Activated T-helper 9 cell treated with anti-CD3 and anti-CD28 coated beads, Interleukin-2, amount 50 U/mL, for 16 hours (primary cell): Measurements from ENCODE around the gene KRTAP21-3.
"Not testable (repeated sequence)": the region's sequence is repeated elsewhere in the genome, so short reads cannot be mapped to it uniquely, and the experiment has no call there.

Experiments used
- DNase-seq: peaks from one replicate; pipeline ENCODE4 v3.0.0-alpha.2; 2020; ENCODE audit warnings: low read depth

KRTAP21-3 gene

GRCh38 chr21:30718239-30718909 lies at the start of gene KRTAP21-3:
Gene KRTAP21-3 (minus strand): TSS chr21:30718777. CDS start chr21:30718759, 18 bp downstream.
- DNase-seq = no peak

GRCh38 chr21:30760776-30761175 lies 42.2 kb upstream of the KRTAP21-3 start:
- no peak for DNase-seq

GRCh38 chr21:30758306-30758705 lies 39.7 kb upstream of the KRTAP21-3 start:
- DNase-seq = no peak

GRCh38 chr21:30755328-30755727 lies 36.8 kb upstream of the KRTAP21-3 start, which contains the start of gene KRTAP21-1:
Gene KRTAP21-1 (minus strand): TSS chr21:30755428. CDS start chr21:30755378, 50 bp downstream.
- DNase-seq = not testable (repeated sequence)

GRCh38 chr21:30747159-30747558 lies 28.6 kb upstream of the KRTAP21-3 start, which contains the start of gene KRTAP21-2:
Gene KRTAP21-2 (minus strand): TSS chr21:30747259. CDS start chr21:30747202, 57 bp downstream.
- no peak for DNase-seq

- no peak for DNase-seq
Measured at GRCh38 chr21:30740462-30740861, 21.9 kb upstream of the KRTAP21-3 start.

GRCh38 chr21:30733026-30733425 lies 14.4 kb upstream of the KRTAP21-3 start:
- DNase-seq = no peak

GRCh38 chr21:30726726-30727125 lies 8.1 kb upstream of the KRTAP21-3 start:
- no peak for DNase-seq

- no peak for DNase-seq
Measured at GRCh38 chr21:30719401-30719800, 824 bp upstream of the KRTAP21-3 start.

GRCh38 chr21:30717105-30717504 lies 1.5 kb downstream of the KRTAP21-3 start:
- DNase-seq = no peak

GRCh38 chr21:30714946-30715345 lies 3.6 kb downstream of the KRTAP21-3 start:
- DNase-seq = no peak

GRCh38 chr21:30714456-30714855 lies 4.1 kb downstream of the KRTAP21-3 start:
- no peak for DNase-seq

GRCh38 chr21:30713766-30714165 lies 4.8 kb downstream of the KRTAP21-3 start:
- DNase-seq = no peak

- no peak for DNase-seq
Measured at GRCh38 chr21:30710499-30710898, 8.1 kb downstream of the KRTAP21-3 start.

GRCh38 chr21:30707409-30707808 lies 11.2 kb downstream of the KRTAP21-3 start:
- DNase-seq = no peak

GRCh38 chr21:30695956-30696355 lies 22.6 kb downstream of the KRTAP21-3 start:
- no peak for DNase-seq

- DNase-seq = no peak
Measured at GRCh38 chr21:30689822-30690221, 28.8 kb downstream of the KRTAP21-3 start.

GRCh38 chr21:30684506-30684905 lies 34.1 kb downstream of the KRTAP21-3 start:
- DNase-seq = no peak

- DNase-seq = no peak
Measured at GRCh38 chr21:30680586-30680985, 38.0 kb downstream of the KRTAP21-3 start.

GRCh38 chr21:30676737-30677136 lies 41.8 kb downstream of the KRTAP21-3 start:
- DNase-seq = no peak

- no peak for DNase-seq
Measured at GRCh38 chr21:30674312-30674711, 44.3 kb downstream of the KRTAP21-3 start.

- no peak for DNase-seq
Measured at GRCh38 chr21:30672985-30673650, 45.5 kb downstream of the KRTAP21-3 start.

- no peak for DNase-seq
Measured at GRCh38 chr21:30668776-30669175, 49.8 kb downstream of the KRTAP21-3 start.
